ENCODE measurements around the gene NUP188.
A peak's percentile ranks its signal among the peaks of the same experiment; 100 is the strongest.
"Not testable (repeated sequence)": the region's sequence is repeated elsewhere in the genome, so short reads cannot be mapped to it uniquely, and the experiment has no call there.

The NUP188 gene

GRCh38 chr9:129033216-129033615, 85.7 kb downstream of the NUP188 start:
- no peak for DNase-seq

- DNase-seq = not testable (repeated sequence)
Measured at GRCh38 chr9:129035838-129036237, 88.3 kb downstream of the NUP188 start.

GRCh38 chr9:129036241-129036922, 88.9 kb downstream of the NUP188 start, which contains the start of gene MIGA2:
Gene MIGA2, plus strand, starts transcription at chr9:129036626. Its CDS starts 3,969 bp downstream, at chr9:129040595.
- DNase-seq = peak; percentile 89

- no peak for DNase-seq
Measured at GRCh38 chr9:129036923-129037766, 89.6 kb downstream of the NUP188 start.

GRCh38 chr9:129037767-129038098, 90.2 kb downstream of the NUP188 start:
- DNase-seq = no peak

- no peak for DNase-seq
Measured at GRCh38 chr9:129038109-129038852, 90.8 kb downstream of the NUP188 start.

GRCh38 chr9:129040113-129040643, 92.7 kb downstream of the NUP188 start:
- DNase-seq = no peak

- no peak for DNase-seq
Measured at GRCh38 chr9:129042016-129042415, 94.5 kb downstream of the NUP188 start.

- no peak for DNase-seq
Measured at GRCh38 chr9:129052592-129052991, 105.1 kb downstream of the NUP188 start.

- no peak for DNase-seq
Measured at GRCh38 chr9:129053020-129053419, 105.5 kb downstream of the NUP188 start.

GRCh38 chr9:129054163-129054851, 106.8 kb downstream of the NUP188 start:
- no peak for DNase-seq

Measured in stimulated activated CD4-positive, alpha-beta T cell treated with anti-CD3 and anti-CD28 coated beads, Interleukin-4, amount 100 ng/mL, for 1 hour (primary cell).